Heart left ventricle (tissue), 13 donors: ENCODE data around the gene VPS13A.
"Not testable (repeated sequence)": the region's sequence is repeated elsewhere in the genome, so short reads cannot be mapped to it uniquely, and the experiment has no call there.

ENCODE experiments used
- POLR2A ChIP-seq, 2 donors: fragments of 450-650 bp; IDR thresholded peaks; one replicate each; pipeline ENCODE4 v1.6.1; 2017; ENCODE audit warnings: antibody characterized with exemption in 2 of 2, mild to moderate bottlenecking in 2 of 2, moderate library complexity in 2 of 2
- TF ChIP-seq, protein P1 (sequence below), 12 donors: fragments of 200-600 bp; sonication (generic) in 4 of 12; IDR thresholded peaks; one replicate each; pipeline versions ENCODE4 v1.5.0 to v1.8.0; 2018 to 2022; ENCODE audit warnings: antibody characterized with exemption in 12 of 12, mild to moderate bottlenecking in 5 of 12
- donor health status: ischemic (EF 13 %, LVEDD 7.1; RV severe dilation, severe dysfunction).
- donor health status: DM: no; HTN: yes; CAD: no.
- donor health status: DM: no; HTN: no; CAD: no.
- donor health status: ischemic (EF 25% LVEDD 6.9; RV normal size, moderate dysfunction).
- donor health status: ischemic (EF 25% LVEDD 5.7; RV mildly dilated, moderate dysfunction).
- donor health status: ischemic (EF 35%, LVEDD 5.7; RV mildly dilated, moderate dysfunction).
- donor health status: nonischemic (EF 11% LVEDD 7.7; RV severe dilation, severe dysfunction).
- donor health status: DM: yes; HTN: yes; CAD: no.
- donor health status: PGD.
- donor health status: ischemic (EF 29% LVEDD 5.4; RV normal size, mild dysfunction).
- donor health status: nonischemic (EF 23%, LVEDD 6.1; RV moderate dilation, normal function).

DNA sequence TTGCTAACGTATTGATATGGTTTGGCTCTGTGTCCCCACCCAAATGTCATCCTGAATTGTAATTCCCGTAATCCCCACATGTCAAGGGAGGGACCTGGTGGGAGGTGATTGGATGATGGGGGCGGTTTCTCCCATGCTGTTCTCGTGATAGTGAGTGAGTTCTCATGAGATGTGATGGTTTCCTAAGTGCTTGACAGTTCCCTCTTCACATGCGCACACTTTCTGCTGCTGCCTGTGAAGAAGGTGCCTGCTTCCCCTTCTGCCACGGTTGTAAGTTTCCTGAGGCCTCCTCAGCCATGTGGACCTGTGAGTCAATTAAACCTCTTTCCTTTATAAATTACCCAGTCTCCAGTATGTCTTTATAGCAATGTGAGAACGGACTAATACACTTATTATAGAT, 263.8 kb downstream of the VPS13A start:
- TF ChIP-seq, protein P1, sequence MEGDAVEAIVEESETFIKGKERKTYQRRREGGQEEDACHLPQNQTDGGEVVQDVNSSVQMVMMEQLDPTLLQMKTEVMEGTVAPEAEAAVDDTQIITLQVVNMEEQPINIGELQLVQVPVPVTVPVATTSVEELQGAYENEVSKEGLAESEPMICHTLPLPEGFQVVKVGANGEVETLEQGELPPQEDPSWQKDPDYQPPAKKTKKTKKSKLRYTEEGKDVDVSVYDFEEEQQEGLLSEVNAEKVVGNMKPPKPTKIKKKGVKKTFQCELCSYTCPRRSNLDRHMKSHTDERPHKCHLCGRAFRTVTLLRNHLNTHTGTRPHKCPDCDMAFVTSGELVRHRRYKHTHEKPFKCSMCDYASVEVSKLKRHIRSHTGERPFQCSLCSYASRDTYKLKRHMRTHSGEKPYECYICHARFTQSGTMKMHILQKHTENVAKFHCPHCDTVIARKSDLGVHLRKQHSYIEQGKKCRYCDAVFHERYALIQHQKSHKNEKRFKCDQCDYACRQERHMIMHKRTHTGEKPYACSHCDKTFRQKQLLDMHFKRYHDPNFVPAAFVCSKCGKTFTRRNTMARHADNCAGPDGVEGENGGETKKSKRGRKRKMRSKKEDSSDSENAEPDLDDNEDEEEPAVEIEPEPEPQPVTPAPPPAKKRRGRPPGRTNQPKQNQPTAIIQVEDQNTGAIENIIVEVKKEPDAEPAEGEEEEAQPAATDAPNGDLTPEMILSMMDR (IDR thresholded peaks at IDR 0.05), result not testable (repeated sequence)
- not testable (repeated sequence) for TF ChIP-seq POLR2A (IDR thresholded peaks at IDR 0.05)
